GM19463 (cell line): ENCODE results near the gene CRLF1.

Experiments used
- ATAC-seq: cut with Tn5 transposase; IDR thresholded peaks from one replicate; pipeline ENCODE4 v1.9.1; 2021; ENCODE audit warnings: mild to moderate bottlenecking, moderate library complexity; ENCODE audit not compliant: unreplicated experiment

Gene CRLF1

DNA sequence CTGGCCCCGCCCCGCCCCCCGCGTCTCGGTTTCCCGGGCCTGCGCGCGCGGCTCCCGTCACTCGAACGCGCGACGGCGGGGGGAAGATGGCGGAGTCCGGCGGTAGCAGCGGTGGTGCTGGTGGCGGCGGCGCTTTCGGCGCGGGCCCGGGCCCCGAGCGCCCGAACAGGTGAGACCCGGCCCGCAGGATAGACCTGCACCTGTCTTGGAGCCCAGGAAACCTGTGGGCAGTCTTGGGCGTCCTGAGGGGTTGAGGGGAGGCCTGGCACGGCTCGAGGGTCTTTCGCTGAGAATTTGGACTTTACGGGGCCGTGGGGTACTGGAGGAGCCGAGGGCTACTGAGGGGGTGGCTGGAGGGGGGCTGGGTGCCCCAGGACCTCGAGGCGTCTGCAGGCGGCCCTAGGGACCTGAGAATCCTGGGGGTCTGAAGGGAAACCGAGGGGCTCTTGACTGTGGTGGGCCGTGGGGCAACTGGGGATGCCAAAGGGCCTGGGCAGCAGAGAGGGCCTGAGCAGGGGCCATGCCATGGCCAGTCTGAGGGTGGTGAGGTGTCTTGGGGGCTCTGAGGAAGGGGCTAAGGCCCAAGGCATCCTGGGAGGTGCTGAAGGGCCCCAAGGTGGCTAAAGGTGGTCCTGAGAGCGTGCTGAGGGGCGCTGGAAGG lies 30.5 kb upstream of the CRLF1 start, which contains the start of gene KLHL26:
Gene KLHL26, plus strand, starts transcription at position 60 of the 661 bp plus-strand sequence. Its CDS starts 27 bp downstream, at position 87.
- ATAC-seq: no peak

DNA sequence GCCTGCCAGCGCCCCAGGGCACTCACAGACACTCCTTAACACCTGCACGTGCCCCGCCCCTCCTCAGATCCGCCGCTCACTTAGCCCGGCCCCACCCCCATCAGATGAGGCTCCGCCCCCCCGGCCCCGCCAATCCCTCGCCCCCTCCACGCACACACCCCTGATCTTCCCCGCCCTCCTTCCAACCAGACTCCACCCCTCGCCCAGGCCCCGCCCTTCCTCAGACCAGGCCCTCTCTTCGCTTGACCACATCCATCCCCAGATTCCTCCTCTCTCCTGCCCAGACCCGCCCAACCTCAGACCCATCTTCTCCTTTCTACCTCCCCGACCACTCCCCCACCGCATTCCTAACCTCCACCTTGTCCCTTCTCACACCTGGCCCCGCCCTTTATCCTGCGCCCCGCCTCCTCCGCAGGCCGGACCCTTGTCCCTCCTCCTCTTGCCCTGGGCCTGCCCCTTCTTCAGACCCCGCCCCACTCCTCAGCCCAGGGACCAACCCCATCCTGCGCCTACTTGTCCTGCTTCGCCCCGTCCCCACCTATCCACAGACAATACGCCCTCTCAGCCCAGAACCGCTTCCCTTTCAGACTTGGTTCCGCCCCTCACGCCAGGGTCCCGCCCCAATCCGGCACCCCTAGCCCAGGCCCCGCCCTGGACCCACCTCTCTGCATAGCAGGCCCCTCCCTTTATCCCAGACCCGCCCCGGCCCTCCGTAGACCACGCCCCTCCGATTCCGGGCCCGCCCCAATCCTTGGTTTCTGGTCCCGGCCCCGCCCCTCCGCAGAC lies 29.8 kb upstream of the CRLF1 start:
- peak; percentile 89 for ATAC-seq

- ATAC-seq: no peak
Measured at GRCh38 chr19:18635831-18636182, 29.2 kb upstream of the CRLF1 start.

GRCh38 chr19:18634612-18635297 lies 28.2 kb upstream of the CRLF1 start:
- ATAC-seq: no peak

GRCh38 chr19:18633321-18633720 lies 26.7 kb upstream of the CRLF1 start:
- no peak for ATAC-seq

DNA sequence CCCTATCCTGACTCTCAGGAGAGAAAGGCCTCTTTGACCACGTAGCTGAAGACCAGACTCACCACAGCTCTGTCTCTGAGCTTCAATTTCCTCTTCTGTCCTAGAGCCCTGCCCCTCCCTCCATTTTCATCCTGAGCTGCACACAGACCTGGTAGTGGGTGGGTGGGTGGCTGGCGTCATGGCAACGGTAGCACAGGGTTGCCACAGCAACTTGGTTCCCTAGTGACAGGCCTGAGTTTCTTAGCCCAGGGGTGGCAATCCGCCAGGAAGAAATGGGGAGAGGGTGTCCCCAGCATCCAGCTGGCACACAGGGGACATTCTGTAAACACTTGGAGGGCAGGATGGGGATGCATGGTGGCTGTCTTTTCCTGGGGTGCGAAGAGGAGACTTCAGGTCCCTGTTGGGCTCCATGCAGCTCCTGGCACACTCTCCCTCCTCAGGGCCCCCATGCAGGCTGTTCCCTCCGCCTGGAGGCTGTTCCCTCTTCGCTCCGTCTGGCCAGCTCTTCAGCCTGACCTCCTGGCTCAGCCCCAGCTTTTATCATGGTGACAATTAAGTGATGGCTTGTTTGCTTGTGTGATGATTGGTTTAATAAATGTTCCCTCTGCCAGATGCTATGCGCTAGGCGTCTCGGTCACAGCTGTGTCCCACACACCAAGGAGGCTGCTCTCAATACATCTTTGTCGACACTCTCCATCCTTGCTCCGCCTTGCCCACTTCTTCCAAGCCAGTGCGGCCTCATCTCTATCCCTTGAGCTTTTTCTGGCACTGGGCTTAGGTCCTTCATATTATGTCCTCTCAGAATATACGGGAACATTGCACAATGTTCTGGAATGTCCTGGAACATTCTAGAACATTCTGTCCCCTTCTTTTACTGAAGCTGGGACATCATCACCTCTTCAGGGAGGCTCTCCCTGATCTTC lies 22.8 kb upstream of the CRLF1 start:
- ATAC-seq: no peak

- no peak for ATAC-seq
Measured at GRCh38 chr19:18626906-18627305, 20.3 kb upstream of the CRLF1 start.

DNA sequence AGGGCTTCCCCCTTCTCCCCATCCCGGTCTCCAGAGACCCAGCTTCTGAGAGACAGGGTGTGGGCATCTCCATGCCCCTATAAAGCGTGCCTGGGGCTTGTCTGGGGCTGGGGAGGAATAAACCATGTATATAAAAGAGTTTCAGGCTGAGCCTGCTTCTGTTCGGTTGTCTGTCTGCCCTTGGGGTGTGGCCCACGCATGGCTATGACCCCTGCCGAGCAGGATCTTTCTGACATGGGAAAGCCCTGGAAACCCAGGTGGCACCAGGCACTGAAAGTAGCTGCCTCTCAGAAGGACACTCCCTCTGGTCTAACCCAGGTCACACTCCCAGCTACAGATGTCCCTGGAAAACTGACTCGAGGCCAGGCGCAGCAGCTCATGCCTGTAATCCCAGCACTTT lies 14.3 kb upstream of the CRLF1 start:
- no peak for ATAC-seq

- no peak for ATAC-seq
Measured at GRCh38 chr19:18620311-18620710, 13.7 kb upstream of the CRLF1 start.

- ATAC-seq: no peak
Measured at GRCh38 chr19:18618236-18618635, 11.6 kb upstream of the CRLF1 start.

DNA sequence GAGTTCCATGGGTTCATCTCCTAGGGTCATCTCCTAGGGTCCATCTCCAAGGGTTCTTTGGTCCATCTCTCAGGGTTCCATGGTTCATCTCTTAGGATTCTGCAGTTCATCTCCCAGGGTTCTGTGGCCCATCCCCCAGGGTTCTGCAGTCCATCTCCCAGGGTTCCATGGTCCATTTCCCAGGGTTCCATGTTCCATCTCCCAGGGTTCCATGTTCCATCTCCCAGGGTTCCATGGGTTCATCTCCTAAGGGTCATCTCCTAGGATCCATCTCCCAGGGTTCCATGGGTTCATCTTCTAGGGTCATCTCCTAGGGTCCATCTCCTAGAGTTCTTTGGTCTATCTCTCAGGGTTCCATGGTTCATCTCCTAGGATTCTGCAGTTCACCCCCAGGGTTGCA lies 11.0 kb upstream of the CRLF1 start:
- no peak for ATAC-seq

- ATAC-seq: no peak
Measured at GRCh38 chr19:18616023-18616422, 9.4 kb upstream of the CRLF1 start.

- no peak for ATAC-seq
Measured at GRCh38 chr19:18613589-18614234, 7.1 kb upstream of the CRLF1 start.

DNA sequence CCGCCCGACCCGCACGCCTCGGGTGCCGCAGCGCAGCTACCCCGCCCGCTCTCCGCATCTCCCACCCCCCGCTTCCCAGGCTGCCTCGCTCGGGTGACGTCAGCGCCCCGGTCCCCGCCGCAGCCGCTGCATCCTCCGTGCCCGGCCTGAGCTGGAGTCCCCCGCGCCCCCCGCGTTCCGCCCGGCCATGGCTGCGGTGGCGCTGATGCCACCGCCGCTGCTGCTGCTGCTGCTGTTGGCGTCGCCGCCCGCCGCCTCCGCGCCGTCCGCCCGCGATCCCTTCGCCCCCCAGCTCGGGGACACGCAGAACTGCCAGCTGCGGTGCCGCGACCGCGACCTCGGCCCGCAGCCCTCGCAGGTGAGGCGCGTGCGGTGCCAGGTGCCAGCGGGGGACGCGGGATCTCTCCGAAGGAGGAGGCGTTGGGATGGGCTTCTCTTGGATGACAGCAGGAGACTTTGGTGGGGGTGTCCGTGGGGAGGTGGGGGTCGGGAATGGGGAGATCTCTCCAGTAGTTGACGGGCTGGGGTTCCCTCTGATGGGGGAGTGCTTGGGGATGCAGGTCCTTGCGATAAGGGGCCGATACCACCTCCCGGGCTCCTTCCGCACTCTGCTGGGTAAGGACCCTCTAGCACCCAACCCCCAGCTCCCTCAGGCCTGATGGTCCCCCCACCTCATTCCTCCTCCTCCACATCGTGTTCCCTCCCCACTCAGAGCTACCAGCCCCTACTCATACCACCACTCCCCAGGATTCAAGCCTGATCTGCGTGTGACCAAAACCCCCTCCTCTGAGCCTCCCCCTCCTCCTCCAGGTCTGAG lies 6.4 kb upstream of the CRLF1 start, which contains the start of gene TMEM59L:
Gene TMEM59L, plus strand, starts transcription at position 99 of the 817 bp plus-strand sequence. Its CDS starts 89 bp downstream, at position 188.
- no peak for ATAC-seq

GRCh38 chr19:18612051-18612771 lies 5.6 kb upstream of the CRLF1 start:
- no peak for ATAC-seq

DNA sequence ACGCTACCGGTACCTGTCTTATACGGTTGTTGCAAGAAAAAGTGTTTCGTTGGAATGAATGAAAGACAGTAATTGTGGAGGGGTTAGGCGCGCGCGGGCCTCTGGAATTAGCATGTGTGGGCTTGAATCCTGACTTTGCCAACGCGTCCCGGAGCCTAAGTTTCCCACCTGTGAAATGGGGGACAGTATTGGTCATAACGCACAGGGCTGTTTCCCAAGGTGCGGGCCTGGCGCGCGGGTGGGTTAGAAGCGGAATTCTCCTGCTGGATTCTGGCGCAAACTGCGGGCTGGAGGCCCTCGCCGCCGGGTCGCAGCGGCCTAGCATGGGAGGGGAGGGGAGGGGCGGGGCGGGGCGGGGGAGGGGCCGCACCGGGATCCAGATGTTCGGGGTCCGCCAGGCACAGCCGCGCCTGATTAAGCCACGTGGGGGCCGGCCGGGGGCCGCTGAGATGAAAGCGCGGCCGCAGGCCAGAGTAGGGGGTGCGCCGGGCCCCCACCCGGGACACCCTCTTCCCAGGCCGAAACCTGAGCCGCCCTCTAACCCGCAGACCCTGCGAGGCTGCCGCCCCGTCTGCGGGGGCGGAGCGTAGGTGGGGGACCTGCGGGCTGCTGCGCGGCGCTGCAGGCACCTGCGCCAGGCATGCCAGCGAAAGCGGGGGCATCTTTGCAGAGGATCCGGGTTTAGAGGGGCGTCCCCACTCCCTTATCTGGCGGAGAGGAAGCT lies 4.9 kb upstream of the CRLF1 start:
- no peak for ATAC-seq

- no peak for ATAC-seq
Measured at GRCh38 chr19:18610556-18611326, 4.1 kb upstream of the CRLF1 start.
